ENCODE data around the gene HYOU1.
A peak's percentile ranks its signal among the peaks of the same experiment; 100 is the strongest.
"Not testable (repeated sequence)": the region's sequence is repeated elsewhere in the genome, so short reads cannot be mapped to it uniquely, and the experiment has no call there.

The HYOU1 gene

GRCh38 chr11:119042927-119043326, 14.1 kb downstream of the HYOU1 start:
- Histone ChIP-seq H3K27ac (ENCODE audit: insufficient read depth, low read length, poor library complexity, severe bottlenecking) (no peak overlapping the region), H3K4me3 (ENCODE audit: insufficient read depth, low read depth, low read length, poor library complexity, severe bottlenecking) (no peak overlapping the region), H3K9me3 (ENCODE audit: control insufficient read depth, low read length) (no peaks in the 10 kb centered on the region), H3K4me1 (ENCODE audit: control insufficient read depth, insufficient read depth, low read length, poor library complexity, severe bottlenecking) (no peaks in the 10 kb centered on the region), H3K27me3 (replicated peaks; ENCODE audit: control insufficient read depth, insufficient read depth, low read length, poor library complexity, severe bottlenecking) (no peaks in the 10 kb centered on the region), H3K36me3 (ENCODE audit: control insufficient read depth, insufficient read depth, low read length) (peaks cover 24% of the 10 kb centered on the region)
- no peak for DNase-seq

DNA sequence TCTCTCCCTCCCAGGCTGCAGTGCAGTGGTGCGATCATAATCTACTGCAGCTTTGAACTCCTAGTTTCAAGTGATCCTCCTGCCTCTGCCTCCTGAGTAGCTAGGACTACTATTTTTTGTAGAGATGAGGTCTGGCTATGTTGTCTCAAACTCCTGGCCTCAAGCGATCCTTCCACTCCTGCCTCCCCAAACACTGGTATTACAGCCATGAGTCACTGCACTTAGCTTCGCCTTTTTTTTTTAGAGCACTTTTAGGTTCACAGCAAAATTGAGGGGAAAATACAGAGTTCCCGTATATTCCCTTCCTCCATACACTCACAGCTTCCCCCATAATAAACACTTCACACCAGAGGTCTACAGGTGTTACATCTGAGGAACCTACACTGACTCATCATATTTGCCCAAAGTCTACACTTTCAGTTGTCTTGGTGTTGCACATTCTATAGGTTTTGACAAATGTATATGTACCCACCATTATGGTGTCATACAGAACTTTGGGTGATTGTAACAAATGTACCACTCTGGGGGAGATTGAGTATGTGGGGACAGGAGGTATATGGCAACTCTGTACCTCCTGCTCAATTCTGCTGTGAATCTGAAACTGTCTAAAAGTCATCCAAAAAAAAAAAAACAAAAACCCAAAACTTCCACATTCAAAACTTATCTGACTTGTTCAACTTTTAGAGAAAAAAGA, 15.0 kb downstream of the HYOU1 start:
- H3K36me3 ChIP-seq (ENCODE audit: control insufficient read depth, insufficient read depth, low read length): peaks cover 15% of the 10 kb centered on the region
- no peaks in the 10 kb centered on the region for H3K9me3 ChIP-seq (ENCODE audit: control insufficient read depth, low read length)
- H3K4me3 ChIP-seq (ENCODE audit: insufficient read depth, low read depth, low read length, poor library complexity, severe bottlenecking): no peak overlapping the region
- DNase-seq: no peak
- no peaks in the 10 kb centered on the region for H3K4me1 ChIP-seq (ENCODE audit: control insufficient read depth, insufficient read depth, low read length, poor library complexity, severe bottlenecking)
- no peak overlapping the region for H3K27ac ChIP-seq (ENCODE audit: insufficient read depth, low read length, poor library complexity, severe bottlenecking)
- no peaks in the 10 kb centered on the region for H3K27me3 ChIP-seq (replicated peaks; ENCODE audit: control insufficient read depth, insufficient read depth, low read length, poor library complexity, severe bottlenecking)

DNA sequence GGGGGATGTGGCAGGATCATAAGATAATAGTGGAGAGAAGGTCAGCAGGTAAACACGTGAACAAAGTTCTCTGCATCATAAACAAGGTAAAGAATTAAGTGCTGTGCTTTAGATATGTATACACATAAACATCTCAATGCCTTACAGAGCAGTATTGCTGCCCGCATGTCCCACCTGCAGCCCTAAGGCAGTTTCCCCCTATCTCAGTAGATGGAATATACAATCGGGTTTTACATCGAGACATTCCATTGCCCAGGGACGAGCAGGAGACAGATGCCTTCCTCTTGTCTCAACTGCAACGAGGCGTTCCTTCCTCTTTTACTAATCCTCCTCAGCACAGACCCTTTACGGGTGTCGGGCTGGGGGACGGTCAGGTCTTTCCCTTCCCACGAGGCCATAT, 17.5 kb downstream of the HYOU1 start:
- not testable (repeated sequence) for H3K27ac ChIP-seq (ENCODE audit: insufficient read depth, low read length, poor library complexity, severe bottlenecking); H3K36me3 ChIP-seq (ENCODE audit: control insufficient read depth, insufficient read depth, low read length); H3K4me1 ChIP-seq (ENCODE audit: control insufficient read depth, insufficient read depth, low read length, poor library complexity, severe bottlenecking); H3K9me3 ChIP-seq (ENCODE audit: control insufficient read depth, low read length); H3K4me3 ChIP-seq (ENCODE audit: insufficient read depth, low read depth, low read length, poor library complexity, severe bottlenecking); H3K27me3 ChIP-seq (replicated peaks; ENCODE audit: control insufficient read depth, insufficient read depth, low read length, poor library complexity, severe bottlenecking); DNase-seq

DNA sequence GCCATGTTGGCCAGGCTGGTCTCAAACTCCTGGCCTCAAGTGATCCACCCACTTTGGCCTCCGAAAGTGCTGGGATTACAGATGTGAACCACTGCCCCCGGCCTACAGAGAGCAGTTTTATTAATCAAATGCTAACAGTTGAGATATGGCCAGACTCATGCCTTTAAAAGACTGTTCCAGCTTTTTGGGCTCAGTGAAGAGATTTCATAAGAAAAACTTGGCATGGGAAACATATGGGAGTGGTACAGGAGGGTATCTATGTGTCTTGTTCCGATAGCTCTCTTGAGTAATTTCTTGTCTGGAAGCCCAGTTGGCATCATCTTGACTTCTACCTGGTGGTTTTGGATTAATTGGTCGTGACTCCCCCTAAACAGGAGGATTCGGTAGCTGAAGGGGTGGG, 18.1 kb downstream of the HYOU1 start:
- Histone ChIP-seq H3K4me3 (ENCODE audit: insufficient read depth, low read depth, low read length, poor library complexity, severe bottlenecking) (no peak overlapping the region), H3K9me3 (ENCODE audit: control insufficient read depth, low read length) (no peaks in the 10 kb centered on the region), H3K36me3 (ENCODE audit: control insufficient read depth, insufficient read depth, low read length) (no peaks in the 10 kb centered on the region)

GRCh38 chr11:119034813-119035212, 22.2 kb downstream of the HYOU1 start:
- H3K36me3 ChIP-seq (ENCODE audit: control insufficient read depth, insufficient read depth, low read length): no peaks in the 10 kb centered on the region
- H3K9me3 ChIP-seq (ENCODE audit: control insufficient read depth, low read length): no peaks in the 10 kb centered on the region
- peaks cover 4% of the 10 kb centered on the region for H3K4me1 ChIP-seq (ENCODE audit: control insufficient read depth, insufficient read depth, low read length, poor library complexity, severe bottlenecking)
- DNase-seq: no peak
- H3K27ac ChIP-seq (ENCODE audit: insufficient read depth, low read length, poor library complexity, severe bottlenecking): no peak overlapping the region
- no peaks in the 10 kb centered on the region for H3K27me3 ChIP-seq (replicated peaks; ENCODE audit: control insufficient read depth, insufficient read depth, low read length, poor library complexity, severe bottlenecking)
- no peak overlapping the region for H3K4me3 ChIP-seq (ENCODE audit: insufficient read depth, low read depth, low read length, poor library complexity, severe bottlenecking)

More for the DNA sequence above, 18.1 kb downstream of the HYOU1 start:
- Histone ChIP-seq H3K27ac (ENCODE audit: insufficient read depth, low read length, poor library complexity, severe bottlenecking) (no peak overlapping the region), H3K4me1 (ENCODE audit: control insufficient read depth, insufficient read depth, low read length, poor library complexity, severe bottlenecking) (no peaks in the 10 kb centered on the region), H3K27me3 (replicated peaks; ENCODE audit: control insufficient read depth, insufficient read depth, low read length, poor library complexity, severe bottlenecking) (no peaks in the 10 kb centered on the region)
- DNase-seq: no peak

GRCh38 chr11:119033421-119033820, 23.6 kb downstream of the HYOU1 start:
- H3K4me3 ChIP-seq (ENCODE audit: insufficient read depth, low read depth, low read length, poor library complexity, severe bottlenecking); H3K27ac ChIP-seq (ENCODE audit: insufficient read depth, low read length, poor library complexity, severe bottlenecking); H3K27me3 ChIP-seq (replicated peaks; ENCODE audit: control insufficient read depth, insufficient read depth, low read length, poor library complexity, severe bottlenecking); DNase-seq; H3K36me3 ChIP-seq (ENCODE audit: control insufficient read depth, insufficient read depth, low read length); H3K9me3 ChIP-seq (ENCODE audit: control insufficient read depth, low read length): not testable (repeated sequence)
- H3K4me1 ChIP-seq (ENCODE audit: control insufficient read depth, insufficient read depth, low read length, poor library complexity, severe bottlenecking): peaks cover 18% of the 10 kb centered on the region

- H3K4me1 ChIP-seq (ENCODE audit: control insufficient read depth, insufficient read depth, low read length, poor library complexity, severe bottlenecking): peaks cover 18% of the 10 kb centered on the region
- no peaks in the 10 kb centered on the region for H3K36me3 ChIP-seq (ENCODE audit: control insufficient read depth, insufficient read depth, low read length)
- no peak overlapping the region for H3K27ac ChIP-seq (ENCODE audit: insufficient read depth, low read length, poor library complexity, severe bottlenecking)
- no peaks in the 10 kb centered on the region for H3K9me3 ChIP-seq (ENCODE audit: control insufficient read depth, low read length)
- no peak overlapping the region for H3K4me3 ChIP-seq (ENCODE audit: insufficient read depth, low read depth, low read length, poor library complexity, severe bottlenecking)
- H3K27me3 ChIP-seq (replicated peaks; ENCODE audit: control insufficient read depth, insufficient read depth, low read length, poor library complexity, severe bottlenecking): no peaks in the 10 kb centered on the region
- no peak for DNase-seq
These were observed 25.1 kb downstream of the HYOU1 start for GRCh38 chr11:119031912-119032280.

DNA sequence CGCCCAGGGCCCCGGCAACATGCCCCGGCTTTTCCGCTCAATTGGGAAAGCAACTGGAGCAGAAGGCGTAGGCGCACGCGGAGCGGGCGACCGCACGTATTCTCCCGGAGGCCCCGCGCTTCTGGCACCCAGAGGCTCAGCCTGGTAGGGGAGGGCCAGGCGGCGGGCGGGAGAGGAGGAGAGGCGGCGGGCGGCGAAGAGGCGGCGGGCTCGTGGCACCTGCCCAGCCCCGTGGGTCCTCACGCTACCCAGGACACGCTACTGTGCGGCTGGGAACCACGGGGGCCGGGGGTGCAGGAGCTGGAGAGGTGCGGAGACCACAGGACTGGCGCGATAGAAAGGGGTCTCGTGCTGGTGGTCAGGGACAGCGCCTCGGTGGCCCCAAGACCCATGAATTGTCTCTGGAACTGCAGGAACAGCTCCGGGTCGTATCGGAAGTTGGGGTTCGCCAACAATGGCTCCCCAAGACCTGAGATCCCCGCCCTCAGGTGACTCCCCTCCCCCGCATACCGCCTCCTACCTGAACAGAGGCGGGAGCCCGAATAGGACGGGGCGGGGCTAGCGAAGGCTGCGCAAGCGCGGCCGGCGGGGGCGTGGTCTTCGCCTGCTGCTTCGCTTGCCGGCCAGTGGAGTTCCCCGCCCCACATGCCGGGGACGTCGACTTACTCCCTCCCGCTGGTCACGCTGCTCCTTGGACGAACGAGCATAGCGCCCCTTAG, 26.5 kb downstream of the HYOU1 start, which contains the start of gene SLC37A4:
TSS of gene SLC37A4 (minus strand) at position 549 of the 719 bp plus-strand sequence.
- Histone ChIP-seq H3K4me1 (ENCODE audit: control insufficient read depth, insufficient read depth, low read length, poor library complexity, severe bottlenecking) (peaks cover 18% of the 10 kb centered on the region), H3K4me3 (ENCODE audit: insufficient read depth, low read depth, low read length, poor library complexity, severe bottlenecking) (peak within 1 kb of the TSS; percentile 79), H3K27me3 (replicated peaks; ENCODE audit: control insufficient read depth, insufficient read depth, low read length, poor library complexity, severe bottlenecking) (no peaks in the 10 kb centered on the region), H3K27ac (ENCODE audit: insufficient read depth, low read length, poor library complexity, severe bottlenecking) (peak within 1 kb of the TSS; percentile 85), H3K9me3 (ENCODE audit: control insufficient read depth, low read length) (no peaks in the 10 kb centered on the region), H3K36me3 (ENCODE audit: control insufficient read depth, insufficient read depth, low read length) (peaks cover 9% of the 10 kb centered on the region)
- peak; percentile 98 to 99 (median 99) for DNase-seq

DNA sequence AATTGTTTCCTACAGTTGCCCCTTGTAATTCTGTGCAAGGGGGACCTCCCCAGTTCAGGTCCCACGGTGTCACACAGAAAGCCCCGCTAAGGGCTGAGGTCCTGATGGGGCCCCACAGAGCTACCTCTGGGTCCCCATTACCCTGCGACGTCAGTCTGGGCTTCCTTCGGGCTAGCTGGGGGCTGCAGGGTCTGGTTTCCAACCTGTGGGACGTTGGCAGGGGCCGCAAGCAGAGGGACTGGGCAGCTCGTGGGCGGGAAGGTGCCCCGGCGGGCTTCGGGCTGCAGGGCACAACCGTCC, 27.0 kb downstream of the HYOU1 start:
- Histone ChIP-seq H3K27me3 (replicated peaks; ENCODE audit: control insufficient read depth, insufficient read depth, low read length, poor library complexity, severe bottlenecking) (no peaks in the 10 kb centered on the region), H3K36me3 (ENCODE audit: control insufficient read depth, insufficient read depth, low read length) (peaks cover 14% of the 10 kb centered on the region), H3K9me3 (ENCODE audit: control insufficient read depth, low read length) (no peaks in the 10 kb centered on the region), H3K4me3 (ENCODE audit: insufficient read depth, low read depth, low read length, poor library complexity, severe bottlenecking) (peak overlapping the region; percentile 79), H3K27ac (ENCODE audit: insufficient read depth, low read length, poor library complexity, severe bottlenecking) (peak overlapping the region; percentile 85), H3K4me1 (ENCODE audit: control insufficient read depth, insufficient read depth, low read length, poor library complexity, severe bottlenecking) (peaks cover 18% of the 10 kb centered on the region)
- DNase-seq: no peak

DNA sequence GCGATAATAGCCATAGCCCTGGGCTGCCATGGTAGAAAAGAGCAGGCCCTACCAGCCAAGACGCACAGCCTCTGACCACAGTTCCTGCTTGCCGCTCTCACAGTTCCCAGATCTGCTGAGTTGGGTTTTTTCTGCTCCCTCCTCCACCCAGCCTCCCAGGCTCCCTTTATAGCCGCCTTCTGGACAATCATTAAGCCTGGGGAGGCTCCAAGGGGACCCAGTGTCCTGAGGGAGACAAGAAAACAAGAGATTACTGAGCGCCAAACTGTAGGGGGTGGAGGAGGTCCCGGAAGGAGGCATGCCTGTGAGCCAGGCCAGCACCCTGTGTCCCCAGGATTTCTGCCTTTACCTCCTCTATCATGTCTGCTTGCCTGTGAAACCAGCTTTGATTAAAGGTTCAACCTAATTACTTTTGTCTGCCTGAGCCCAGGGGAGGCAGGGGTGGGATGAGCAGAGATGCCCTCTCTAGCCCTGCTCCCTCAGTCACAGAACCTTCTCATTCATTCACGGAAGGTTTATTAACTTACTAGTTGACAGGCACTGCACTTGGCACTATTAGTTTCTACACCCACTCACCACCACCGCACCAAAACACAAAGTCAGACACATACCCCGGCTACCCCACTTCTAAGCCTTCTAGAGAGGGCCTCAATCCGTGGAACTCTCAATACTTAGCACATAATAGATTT, 27.5 kb downstream of the HYOU1 start:
- no peaks in the 10 kb centered on the region for H3K9me3 ChIP-seq (ENCODE audit: control insufficient read depth, low read length)
- peak overlapping the region; percentile 79 for H3K4me3 ChIP-seq (ENCODE audit: insufficient read depth, low read depth, low read length, poor library complexity, severe bottlenecking)
- DNase-seq: no peak
- H3K27ac ChIP-seq (ENCODE audit: insufficient read depth, low read length, poor library complexity, severe bottlenecking): peak overlapping the region; percentile 85
- peaks cover 18% of the 10 kb centered on the region for H3K4me1 ChIP-seq (ENCODE audit: control insufficient read depth, insufficient read depth, low read length, poor library complexity, severe bottlenecking)
- no peaks in the 10 kb centered on the region for H3K27me3 ChIP-seq (replicated peaks; ENCODE audit: control insufficient read depth, insufficient read depth, low read length, poor library complexity, severe bottlenecking)
- peaks cover 19% of the 10 kb centered on the region for H3K36me3 ChIP-seq (ENCODE audit: control insufficient read depth, insufficient read depth, low read length)
